SKM-1 treated with dmso at 0.1 percent for 144 hours (cell line): ENCODE measurements around the gene TMEM26.

ENCODE experiments used
- DNase-seq: peaks from one replicate; lab custom pipeline; 2025; ENCODE audit not compliant: unreplicated experiment; lab: John Stamatoyannopoulos, UW

The TMEM26 gene

GRCh38 chr10:61460835-61461234, 7.7 kb upstream of the TMEM26 start:
- DNase-seq: no peak

- no peak for DNase-seq
Observed at GRCh38 chr10:61458031-61458430, 4.8 kb upstream of the TMEM26 start.

GRCh38 chr10:61456095-61456789, 3.1 kb upstream of the TMEM26 start:
- DNase-seq: no peak

- no peak for DNase-seq
Observed at GRCh38 chr10:61455656-61456055, 2.5 kb upstream of the TMEM26 start.

- no peak for DNase-seq
Observed at GRCh38 chr10:61454541-61454940, 1.4 kb upstream of the TMEM26 start.

- DNase-seq: no peak
Observed at GRCh38 chr10:61452151-61452651, 980 bp downstream of the TMEM26 start.

- DNase-seq: no peak
Observed at GRCh38 chr10:61451357-61451756, 1.8 kb downstream of the TMEM26 start.

- DNase-seq: no peak
Observed at GRCh38 chr10:61448841-61449600, 4.2 kb downstream of the TMEM26 start.

- DNase-seq: no peak
Observed at GRCh38 chr10:61448091-61448490, 5.1 kb downstream of the TMEM26 start.

GRCh38 chr10:61439058-61439609, 14.0 kb downstream of the TMEM26 start:
- no peak for DNase-seq

- DNase-seq: no peak
Observed at GRCh38 chr10:61438141-61438988, 14.8 kb downstream of the TMEM26 start.

- no peak for DNase-seq
Observed at GRCh38 chr10:61423178-61423577, 30.0 kb downstream of the TMEM26 start.

GRCh38 chr10:61417661-61418060, 35.5 kb downstream of the TMEM26 start:
- DNase-seq: no peak

- no peak for DNase-seq
Observed at GRCh38 chr10:61415824-61416223, 37.4 kb downstream of the TMEM26 start.

- DNase-seq: no peak
Observed at GRCh38 chr10:61411706-61412105, 41.5 kb downstream of the TMEM26 start.

GRCh38 chr10:61410353-61411070, 42.7 kb downstream of the TMEM26 start:
- DNase-seq: no peak

GRCh38 chr10:61409157-61409556, 44.0 kb downstream of the TMEM26 start:
- DNase-seq: no peak

- DNase-seq: no peak
Observed at GRCh38 chr10:61408105-61408504, 45.1 kb downstream of the TMEM26 start.

- no peak for DNase-seq
Observed at GRCh38 chr10:61406736-61407135, 46.4 kb downstream of the TMEM26 start.

- DNase-seq: no peak
Observed at GRCh38 chr10:61406242-61406641, 46.9 kb downstream of the TMEM26 start.

- DNase-seq: no peak
Observed at GRCh38 chr10:61404751-61405150, 48.4 kb downstream of the TMEM26 start.
